Stimulated activated CD8-positive, alpha-beta memory T cell treated with anti-CD3 and anti-CD28 coated beads, Interleukin-2, amount 100 ng/mL, for 1 hour (primary cell): ENCODE data around the gene TGOLN2.

ENCODE experiments used
- DNase-seq, 2 donors: peaks; one replicate each; pipeline ENCODE4 v3.0.0-alpha.2; 2020; ENCODE audit warnings: low read depth in 2 of 2

The TGOLN2 gene

DNA sequence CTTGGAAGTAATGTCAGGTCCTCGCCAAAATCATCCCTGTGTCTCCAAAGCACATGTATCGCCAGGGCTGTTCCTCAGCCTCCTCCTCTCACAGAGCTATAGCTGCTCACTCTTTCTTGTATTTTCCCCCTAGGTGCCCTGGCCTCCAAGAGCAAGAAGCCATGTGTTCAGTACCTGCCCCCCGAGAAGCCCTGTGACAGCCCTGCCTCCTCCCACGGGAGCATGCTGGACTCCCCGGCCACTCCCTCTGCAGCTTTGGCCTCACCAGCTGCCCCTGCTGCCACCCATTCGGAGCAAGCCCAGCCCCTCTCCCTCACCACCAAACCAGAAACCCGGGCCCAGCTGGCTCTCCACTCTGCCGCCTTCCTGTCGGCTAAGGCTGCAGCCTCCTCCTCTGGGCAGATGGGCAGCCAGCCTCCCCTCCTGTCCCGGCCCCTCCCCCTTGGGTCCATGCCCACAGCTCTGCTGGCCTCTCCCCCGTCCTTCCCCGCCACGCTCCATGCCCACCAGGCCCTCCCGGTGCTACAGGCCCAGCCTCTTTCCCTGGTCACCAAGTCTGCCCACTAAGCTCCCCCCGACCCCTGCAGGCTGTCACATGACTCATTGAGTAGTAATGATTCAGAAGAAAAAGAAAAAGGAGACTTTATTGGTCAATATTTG is 18.8 kb downstream of the TGOLN2 start:
- DNase-seq = no peak

DNA sequence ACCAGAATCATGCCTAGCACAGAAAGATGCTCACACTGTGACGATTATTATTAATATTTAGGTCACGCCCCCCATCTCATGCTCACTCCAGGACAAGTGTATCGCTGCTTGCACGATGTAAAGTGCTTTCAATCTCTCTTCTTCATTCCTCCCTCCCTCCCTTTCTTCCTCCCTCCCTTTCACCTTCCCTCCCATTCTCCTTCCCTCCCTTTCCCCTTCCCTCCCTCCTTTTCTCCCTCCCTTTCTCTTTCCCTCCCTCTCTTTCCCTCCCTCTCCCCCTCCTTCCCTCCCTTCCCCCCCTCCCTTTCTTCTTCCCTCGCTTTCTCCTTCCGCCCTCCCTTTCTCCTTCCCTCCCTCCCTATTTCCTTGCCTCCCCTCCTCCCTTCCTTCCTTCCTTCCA is 19.6 kb downstream of the TGOLN2 start:
- DNase-seq = no peak

DNA sequence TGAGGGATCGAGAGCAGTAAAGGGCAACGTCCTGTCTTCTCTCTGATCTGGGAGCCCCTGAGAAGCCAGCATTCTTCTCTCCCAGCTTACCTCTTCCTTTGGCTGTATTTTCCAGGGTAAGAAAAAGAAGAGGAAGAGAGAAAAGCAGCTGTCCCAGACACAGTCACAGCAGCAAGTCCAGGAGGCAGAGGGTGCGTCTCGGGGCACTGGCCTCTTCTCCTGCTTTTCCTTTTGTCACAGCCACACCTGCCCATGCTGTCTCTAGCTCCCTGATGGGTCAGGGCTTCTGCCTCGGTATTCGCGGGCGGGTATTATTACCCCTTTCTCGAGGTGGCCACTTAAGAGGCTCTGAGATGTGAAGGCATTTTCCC is 20.3 kb downstream of the TGOLN2 start:
- DNase-seq = no peak

DNA sequence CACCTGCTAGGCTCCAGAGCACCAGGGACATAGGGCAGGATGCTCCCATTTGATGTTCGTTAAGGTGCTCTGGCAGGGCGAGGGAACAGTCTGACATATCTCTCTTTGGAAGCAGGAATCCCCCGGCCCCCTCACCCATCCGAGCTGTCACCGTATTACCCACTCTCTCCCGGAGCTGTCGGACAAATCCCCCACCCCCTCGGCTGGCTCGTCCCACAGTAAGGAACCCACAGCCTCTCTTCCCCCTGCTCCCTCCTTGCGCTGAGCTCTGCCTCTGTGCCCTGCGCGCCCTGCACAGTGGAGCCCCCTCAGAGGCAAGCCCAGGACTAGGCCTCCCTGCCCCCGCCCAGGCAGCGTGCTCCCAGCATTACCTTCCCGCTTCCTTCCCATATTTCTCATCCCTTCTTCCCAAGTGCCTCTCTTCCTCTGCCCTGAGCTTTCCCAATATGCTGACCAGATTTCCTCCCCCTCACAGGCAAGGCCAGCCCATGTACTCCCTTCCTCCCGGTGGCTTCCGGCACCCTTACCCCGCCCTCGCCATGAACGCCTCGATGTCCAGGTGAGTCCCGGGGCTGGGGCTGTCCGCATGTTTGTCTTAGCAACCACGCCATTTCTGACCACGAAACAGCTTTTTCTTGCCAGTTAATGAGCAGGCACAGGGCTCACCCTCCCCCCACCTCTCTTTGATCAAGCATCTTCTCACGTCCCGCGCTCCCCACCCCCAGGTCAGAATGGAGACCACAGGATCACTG is 23.8 kb downstream of the TGOLN2 start:
- DNase-seq = no peak

DNA sequence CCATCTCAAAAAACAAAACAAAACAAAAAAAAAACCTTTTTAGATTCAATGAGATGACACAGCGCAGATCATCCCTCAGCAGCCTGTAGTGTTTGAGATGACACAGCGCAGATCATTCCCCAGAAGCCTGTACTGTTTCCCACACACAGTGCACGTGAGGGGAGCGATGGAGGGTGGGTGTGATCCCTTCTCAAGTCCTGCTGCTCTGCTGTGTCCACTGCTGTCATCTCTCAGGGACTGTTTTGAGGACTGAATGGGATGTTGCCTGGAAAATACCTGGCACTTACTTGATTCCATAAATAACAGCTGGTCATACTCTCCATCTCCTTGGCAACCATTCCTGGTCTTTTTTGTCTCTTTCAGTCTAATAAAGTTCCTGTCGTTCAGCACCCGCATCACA is 25.7 kb downstream of the TGOLN2 start:
- no peak for DNase-seq

DNA sequence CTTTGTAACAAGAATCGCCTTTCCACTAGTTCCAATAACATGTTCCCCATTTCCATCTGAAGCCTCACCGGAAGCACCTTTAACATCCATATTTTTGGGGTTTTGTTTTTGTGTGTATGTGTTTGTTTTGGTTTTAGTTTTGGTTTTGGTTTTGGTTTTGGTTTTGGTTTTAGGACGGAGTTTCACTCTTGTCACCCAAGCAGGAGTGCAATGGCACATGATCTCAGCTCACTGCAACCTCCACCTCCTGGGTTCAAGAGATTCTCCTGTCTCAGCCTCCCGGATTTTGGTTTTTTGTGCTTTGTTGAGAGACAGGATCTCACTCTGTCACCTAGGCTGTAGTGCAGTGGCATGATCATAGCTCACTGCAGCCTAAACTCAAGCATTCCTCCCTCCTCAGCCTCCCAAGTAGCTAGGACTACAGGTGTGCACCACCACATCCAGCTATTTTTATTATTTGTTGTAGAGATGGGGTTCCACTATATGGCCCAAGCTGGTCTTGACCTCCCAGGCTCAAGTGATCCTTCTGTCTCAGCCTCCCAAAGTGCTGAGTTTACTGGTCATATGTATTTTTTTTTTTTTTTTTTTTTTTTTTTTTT is 36.3 kb downstream of the TGOLN2 start:
- DNase-seq = no peak

DNA sequence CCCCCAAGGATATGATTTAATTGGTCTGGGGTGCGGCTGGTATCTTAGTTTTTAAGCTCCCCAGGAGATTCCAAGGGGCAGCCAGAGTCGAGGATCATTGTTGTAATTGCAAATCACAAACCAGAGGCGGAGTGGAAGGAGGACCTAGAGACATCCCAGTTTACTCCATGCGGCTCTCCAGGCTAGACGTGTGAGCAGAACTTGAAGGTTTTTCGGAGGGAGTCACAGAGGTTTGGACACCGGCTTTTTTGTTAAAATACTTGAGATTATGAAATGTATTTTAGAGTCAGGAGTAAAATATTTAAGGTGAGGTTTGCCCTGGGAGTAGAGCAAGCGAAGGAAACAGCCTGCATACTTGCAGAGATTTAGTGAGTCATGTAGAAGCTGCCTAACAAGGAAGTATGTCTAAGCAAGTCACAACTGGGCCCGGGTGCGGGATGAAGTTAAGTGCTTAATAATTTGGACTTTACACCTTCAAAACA is 39.5 kb downstream of the TGOLN2 start:
- no peak for DNase-seq

DNA sequence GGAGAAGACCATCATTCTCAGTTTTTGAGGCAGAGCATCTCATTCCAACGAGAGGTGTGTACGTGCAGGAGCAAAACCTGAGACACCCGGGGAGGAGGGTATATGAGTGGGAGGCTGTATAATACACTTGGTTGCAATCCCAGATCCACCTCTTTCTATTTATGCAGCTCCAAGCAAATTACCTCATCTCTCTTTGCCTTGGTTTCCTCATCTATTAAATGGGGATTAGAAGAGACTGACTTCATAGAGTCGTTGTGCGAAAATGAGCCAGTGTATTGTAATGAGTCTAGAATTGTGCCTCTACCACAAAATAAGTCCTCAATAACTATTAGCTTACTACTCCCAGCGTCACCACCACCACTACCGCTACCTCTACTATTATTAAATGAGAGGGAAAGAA is 40.1 kb downstream of the TGOLN2 start:
- no peak for DNase-seq

DNA sequence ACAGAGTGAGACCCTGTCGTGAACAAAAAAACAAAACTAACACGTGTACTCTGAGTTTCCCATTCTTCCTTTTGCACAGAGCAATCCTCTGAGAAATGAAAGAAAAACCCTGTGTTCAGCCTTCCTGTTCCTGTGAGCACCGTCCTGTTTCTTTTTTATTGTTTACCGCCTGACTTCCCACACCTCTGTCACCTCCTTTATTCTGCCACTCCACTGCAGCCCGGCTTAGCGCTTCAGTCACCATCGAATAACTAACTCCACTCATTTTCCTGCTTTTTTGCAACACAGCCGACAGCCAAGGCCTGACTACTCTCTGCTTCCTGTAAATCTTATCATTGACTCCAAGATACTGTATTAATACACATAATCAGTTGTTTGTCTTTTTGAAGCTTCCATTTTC is 40.9 kb downstream of the TGOLN2 start:
- no peak for DNase-seq

DNA sequence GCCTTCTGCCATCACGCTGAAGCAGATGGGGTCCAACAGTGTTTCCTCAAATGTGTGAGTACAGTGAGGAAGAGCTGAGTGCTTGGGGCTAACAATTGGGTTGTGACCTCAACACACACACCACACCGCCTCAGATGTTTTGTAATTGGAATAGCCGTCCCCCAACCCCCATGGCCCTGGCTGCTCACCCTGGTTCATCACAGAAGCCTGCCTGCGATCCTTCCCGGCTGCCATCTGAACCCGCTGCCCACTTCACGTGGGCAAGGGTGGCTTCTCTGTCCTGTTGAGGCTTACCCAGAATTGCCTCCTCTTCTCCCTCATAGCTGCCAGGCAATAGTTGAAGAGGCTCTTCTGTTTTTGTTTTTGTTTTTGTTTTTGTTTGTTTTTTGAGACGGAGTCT is 44.1 kb downstream of the TGOLN2 start:
- DNase-seq = no peak

DNA sequence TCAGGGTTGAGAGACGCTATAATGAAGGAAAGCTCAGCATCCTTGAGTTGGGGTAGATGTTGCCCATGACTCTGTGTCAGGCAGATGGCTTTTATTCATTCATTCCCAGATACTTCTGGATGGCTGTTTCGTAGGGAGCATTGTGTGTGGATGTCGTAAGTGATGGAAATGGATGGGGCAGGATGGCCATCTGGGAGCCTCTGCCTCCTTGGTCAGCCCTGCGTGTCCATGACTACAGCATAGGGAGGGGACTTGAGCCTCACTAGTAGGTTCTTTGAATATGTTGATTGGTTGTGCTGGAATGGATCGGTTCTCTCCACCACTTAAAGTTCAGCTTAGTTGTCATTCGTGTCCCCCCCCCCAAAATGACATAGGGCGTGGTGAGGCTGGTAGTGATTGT is 44.9 kb downstream of the TGOLN2 start:
- DNase-seq = no peak

DNA sequence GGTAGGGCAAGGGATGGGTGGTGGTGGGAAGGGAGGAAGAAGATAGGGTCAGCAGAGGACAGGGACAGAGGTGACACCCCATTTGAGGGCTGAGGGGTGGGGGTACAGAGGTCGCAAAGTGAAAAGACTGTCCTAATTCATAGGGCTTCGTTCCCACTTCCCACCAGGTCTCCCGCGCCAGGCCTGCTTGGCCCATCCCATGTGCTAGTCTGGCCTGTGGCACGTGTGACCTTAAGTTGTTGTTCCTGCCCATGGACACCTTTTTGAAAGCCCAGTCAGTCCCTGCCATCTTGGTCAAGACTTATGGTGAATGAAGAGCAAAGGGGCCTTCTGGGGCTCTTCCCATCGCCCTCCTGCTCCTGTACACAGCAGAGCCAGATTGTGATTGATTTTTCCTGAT is 46.2 kb downstream of the TGOLN2 start:
- DNase-seq = no peak

DNA sequence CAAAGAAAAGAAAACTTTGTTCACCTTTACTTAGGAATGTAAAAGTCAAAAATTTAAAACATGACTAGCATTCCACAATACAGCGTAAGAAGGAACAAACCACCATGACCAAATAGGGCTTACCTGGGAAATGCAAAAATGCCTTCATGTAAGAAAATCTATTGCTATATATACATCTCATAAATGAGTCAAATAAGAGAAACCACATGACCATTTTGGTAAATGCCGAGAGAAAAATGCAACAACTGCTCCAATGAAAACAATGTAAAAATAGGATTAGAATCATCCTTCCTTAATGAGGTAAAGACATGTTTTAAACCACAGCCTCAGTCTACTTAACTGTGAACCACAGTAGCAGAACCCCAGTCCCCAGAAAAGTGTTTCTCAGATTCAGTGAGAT is 49.4 kb downstream of the TGOLN2 start:
- no peak for DNase-seq

DNA sequence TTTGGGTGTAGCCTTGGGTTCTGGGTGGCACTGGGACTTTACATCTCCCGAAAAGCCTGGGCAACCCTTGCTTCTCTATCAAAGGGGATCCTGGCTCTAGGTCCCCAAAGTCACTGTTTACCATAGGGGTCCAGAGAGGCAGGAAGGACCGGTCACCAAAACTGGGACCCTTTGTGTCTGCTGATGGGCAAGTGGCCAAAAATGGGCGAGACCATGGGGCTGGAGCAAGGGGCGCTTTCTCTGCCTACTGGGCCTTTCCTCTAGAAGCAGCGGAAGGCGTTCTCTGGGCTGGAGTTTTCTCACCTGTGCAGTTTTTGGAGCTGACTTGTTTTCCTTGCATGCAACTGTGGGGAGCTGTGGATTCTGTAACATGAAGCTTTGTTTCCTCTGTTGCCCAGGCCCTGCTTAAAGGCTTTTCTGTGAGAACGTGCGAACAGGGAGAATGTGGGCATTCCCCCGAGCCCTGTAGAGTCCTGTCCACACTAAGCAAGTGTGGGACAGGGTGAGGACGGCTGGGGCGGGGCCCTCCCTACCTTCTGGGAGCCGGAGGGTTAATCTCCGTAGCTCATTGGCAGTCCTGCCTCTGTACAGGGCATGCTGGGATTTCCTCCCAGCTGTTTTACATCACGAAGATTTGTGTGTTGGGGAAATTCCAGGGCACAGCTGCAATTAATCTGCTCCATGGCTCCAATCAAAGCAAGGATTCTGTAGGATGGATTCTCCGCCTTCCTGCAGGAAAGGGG is 50.2 kb downstream of the TGOLN2 start:
- DNase-seq = no peak

DNA sequence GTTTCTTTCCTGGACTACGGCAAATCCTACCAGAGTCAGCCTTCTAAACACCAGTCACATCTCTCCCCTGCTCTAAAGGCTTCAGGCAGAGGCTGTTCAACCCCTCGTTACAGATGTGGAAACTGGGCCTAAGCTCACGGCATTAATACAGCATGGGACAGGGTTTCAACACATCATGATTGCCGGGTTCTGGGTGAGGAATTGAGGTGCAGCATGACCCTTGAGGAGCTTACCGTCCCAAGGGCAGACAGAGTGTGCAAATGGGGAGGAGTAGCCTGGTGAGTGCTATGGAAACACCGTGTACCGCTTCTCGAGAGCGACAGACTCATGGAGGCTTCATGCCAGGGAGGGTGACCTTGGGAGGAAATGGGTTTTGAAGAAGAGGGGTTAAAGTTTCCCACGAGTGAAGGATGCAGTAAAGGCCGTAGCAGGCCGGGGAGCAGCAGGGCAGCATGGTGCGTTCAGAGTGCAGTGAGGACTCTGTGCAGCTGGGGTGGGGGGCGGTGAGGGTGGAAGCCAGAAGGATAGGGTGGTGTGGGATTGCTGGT is 51.1 kb downstream of the TGOLN2 start:
- DNase-seq = no peak

DNA sequence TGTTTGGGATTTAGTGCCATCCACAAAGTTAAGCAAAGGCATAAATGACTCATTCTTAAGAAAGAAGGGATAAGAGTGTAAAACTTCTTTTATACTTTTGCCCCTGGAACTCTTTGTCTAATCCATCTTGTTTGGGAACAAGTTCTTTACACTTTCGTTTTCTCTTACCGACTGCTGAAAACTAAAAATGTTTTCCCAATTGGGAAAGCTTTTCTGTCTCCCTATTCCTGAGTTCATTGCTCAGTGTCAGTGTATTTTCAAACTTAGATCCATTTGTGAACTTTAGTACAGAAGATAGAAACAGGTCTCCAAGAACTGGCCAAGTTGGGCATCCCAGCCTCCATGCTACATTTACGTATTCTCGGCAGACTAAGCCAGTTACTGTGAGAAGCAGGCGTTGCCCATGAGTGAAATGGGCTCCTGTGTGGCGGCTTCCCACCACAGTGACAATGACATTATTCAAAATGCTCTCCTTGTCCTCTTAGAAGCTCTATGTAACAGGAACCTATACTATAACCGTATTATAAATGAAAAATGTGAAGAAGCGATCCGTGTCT is 51.7 kb downstream of the TGOLN2 start:
- no peak for DNase-seq

DNA sequence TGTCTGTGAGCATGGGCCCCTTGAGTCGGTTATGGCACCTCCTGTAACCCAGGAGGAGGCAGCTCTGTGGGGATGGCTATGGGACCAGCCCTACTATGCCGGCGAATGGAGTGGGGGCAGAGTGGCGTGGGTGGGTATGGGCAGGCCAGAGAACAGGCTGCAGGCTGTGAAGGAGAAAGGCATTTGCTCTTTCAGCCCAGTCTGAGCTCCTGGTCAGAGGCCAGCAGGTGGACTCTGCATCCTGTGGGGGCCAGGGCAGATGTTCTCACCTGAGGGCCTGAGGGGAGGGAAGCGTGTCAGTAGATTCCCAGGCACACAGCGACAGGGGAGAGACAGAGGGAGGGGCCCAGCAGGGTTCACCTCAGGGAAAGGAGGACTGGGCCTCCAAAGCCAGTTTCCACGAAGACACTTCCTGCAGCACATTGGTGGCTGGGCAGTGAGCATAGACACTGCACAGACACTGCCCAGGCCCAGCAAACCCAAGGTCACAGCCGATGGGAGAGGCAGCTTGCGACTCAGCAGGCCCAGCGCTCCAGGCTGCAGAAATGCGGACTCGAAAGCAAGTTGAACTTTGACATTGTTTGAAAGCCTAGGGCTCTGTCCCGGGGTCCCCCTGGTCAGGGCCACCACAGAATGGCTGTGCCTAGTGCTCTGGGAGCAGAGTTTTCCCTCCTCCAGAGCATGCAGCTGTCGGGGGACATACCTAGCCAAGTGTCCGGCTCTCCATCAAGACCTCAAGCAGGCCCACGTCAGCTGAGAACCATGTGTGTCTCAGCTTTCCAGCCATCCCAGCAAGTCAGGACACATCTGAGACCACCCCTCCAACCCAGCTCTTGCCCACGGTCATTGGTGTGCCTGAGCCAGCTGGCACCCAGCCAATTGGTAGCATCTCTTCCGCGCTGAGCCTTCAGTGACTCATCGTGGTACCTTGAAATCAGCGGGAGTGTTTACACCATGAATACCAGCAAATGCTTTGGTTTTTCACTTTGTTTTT is 53.8 kb downstream of the TGOLN2 start:
- DNase-seq = no peak

DNA sequence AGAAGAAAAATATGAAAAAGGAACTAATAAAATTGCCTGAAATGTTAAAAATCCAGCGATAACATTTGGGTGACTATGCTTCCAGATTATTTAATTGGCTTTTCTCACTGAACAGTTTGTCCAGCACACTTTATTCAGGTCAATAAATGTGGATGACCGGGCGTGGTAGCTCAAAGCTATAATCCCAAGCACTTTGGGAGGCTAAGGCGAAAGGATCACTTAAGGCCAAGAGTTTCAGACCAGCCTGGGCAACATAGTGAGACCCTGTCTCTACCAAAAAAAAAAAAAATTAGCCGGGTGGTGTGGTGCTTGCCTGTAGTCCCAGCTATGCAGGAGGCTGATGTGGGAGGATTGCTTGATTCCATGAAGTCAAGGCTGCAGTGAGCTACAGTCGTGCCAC is 55.4 kb downstream of the TGOLN2 start:
- no peak for DNase-seq

DNA sequence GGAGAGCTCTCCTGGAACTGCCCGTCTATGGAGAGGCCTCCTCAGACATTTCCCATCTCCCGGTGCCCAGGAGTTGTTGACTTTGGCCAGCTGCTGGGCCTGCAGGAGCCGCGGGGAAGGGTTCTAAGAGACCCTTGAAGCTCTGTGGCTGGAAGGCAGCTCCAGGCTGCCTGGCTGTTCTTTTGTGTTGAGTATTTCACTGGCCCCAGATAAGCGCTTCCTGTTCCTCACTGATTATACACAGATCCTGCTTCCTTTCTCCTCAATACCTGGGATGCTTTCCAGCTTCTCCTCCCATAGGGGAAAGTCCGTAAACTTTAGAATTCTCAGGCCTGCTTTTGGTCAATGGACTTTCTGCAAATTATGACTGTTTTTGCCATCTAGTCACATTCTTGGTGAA is 57.8 kb downstream of the TGOLN2 start:
- no peak for DNase-seq
